Endometrial microvascular endothelial cells (primary cell): ENCODE measurements around the gene CCDC154. TPM values are rescaled to one million over a fixed set of nuclear protein-coding genes. Genes with fewer than 3 reads are reported as not detected.
"Not testable (repeated sequence)": the region's sequence is repeated elsewhere in the genome, so short reads cannot be mapped to it uniquely, and the experiment has no call there.

Source experiments
- in situ Hi-C: cut with HindIII; loops from 2 replicates; pipeline ENCODE4 v1.10.0; 2017; ENCODE audit warnings: low sequenced_read_pairs, low pct_unique_long_range_greater_than_20kb; ENCODE audit errors: inconsistent ontology term
- total RNA-seq: library from RNA; depleted of rRNA; stranded (reverse); fragments of >200 nt; gene quantifications from one replicate; pipeline ENCODE4 v1.2.3, GENCODE V29; 2015; ENCODE audit errors: inconsistent ontology term

The CCDC154 gene
- total RNA-seq, 1 donor from 2014 or later, result not detected

- in situ Hi-C loops, result loop anchor here (25.0 kb wide), 1 partner anchor 88 kb away; no protein-coding TSS in a partner anchor
These were observed 30.6 kb upstream of the CCDC154 start, which contains the start of gene CLCN7 for GRCh38 chr16:1474796-1475551. TSS of gene CLCN7 (minus strand) at chr16:1475028. CDS start at chr16:1474974, 54 bp downstream.

GRCh38 chr16:1474082-1474795, 29.9 kb upstream of the CCDC154 start:
- in situ Hi-C loops, result no loop called here

- in situ Hi-C loops, result no loop called here
These were observed 28.6 kb upstream of the CCDC154 start for GRCh38 chr16:1472974-1473373.

- in situ Hi-C loops, result no loop called here
These were observed 27.3 kb upstream of the CCDC154 start for GRCh38 chr16:1471569-1472194.

GRCh38 chr16:1470481-1471251, 26.3 kb upstream of the CCDC154 start:
- in situ Hi-C loops, result no loop called here

- in situ Hi-C loops, result no loop called here
These were observed 25.4 kb upstream of the CCDC154 start for GRCh38 chr16:1469693-1470201.

- in situ Hi-C loops, result not testable (repeated sequence)
These were observed 24.8 kb upstream of the CCDC154 start for GRCh38 chr16:1469141-1469540.

- in situ Hi-C loops, result no loop called here
These were observed 24.1 kb upstream of the CCDC154 start for GRCh38 chr16:1468426-1468810.

GRCh38 chr16:1466968-1467521, 22.7 kb upstream of the CCDC154 start:
- in situ Hi-C loops, result no loop called here

- in situ Hi-C loops, result no loop called here
These were observed 21.7 kb upstream of the CCDC154 start for GRCh38 chr16:1466054-1466453.

GRCh38 chr16:1465567-1465915, 21.2 kb upstream of the CCDC154 start:
- in situ Hi-C loops, result no loop called here

GRCh38 chr16:1464894-1465566, 20.7 kb upstream of the CCDC154 start:
- in situ Hi-C loops, result no loop called here

- in situ Hi-C loops, result no loop called here
These were observed 20.0 kb upstream of the CCDC154 start for GRCh38 chr16:1464196-1464893.

GRCh38 chr16:1461146-1461545, 16.8 kb upstream of the CCDC154 start:
- in situ Hi-C loops, result no loop called here

- in situ Hi-C loops, result no loop called here
These were observed 16.3 kb upstream of the CCDC154 start for GRCh38 chr16:1460602-1461138.

GRCh38 chr16:1459967-1460366, 15.6 kb upstream of the CCDC154 start:
- in situ Hi-C loops, result no loop called here

- in situ Hi-C loops, result no loop called here
These were observed 14.6 kb upstream of the CCDC154 start for GRCh38 chr16:1458977-1459341.
